B cell (primary cell): ENCODE data around the gene GCNT2.

Experiments
- EZH2 ChIP-seq: IDR thresholded peaks from 2 replicates; pipeline ENCODE4 v1.6.1; 2012; ENCODE audit warnings: borderline replicate concordance, low read depth, mild to moderate bottlenecking, moderate library complexity, low read length; ENCODE audit not compliant: insufficient read depth, poor library complexity, severe bottlenecking
- TF ChIP-seq, protein P1 (sequence below): fragments of 200-600 bp; IDR thresholded peaks from one replicate; pipeline ENCODE4 v1.8.0; 2022; ENCODE audit warnings: antibody characterized with exemption, mild to moderate bottlenecking

- TF ChIP-seq, protein P1, sequence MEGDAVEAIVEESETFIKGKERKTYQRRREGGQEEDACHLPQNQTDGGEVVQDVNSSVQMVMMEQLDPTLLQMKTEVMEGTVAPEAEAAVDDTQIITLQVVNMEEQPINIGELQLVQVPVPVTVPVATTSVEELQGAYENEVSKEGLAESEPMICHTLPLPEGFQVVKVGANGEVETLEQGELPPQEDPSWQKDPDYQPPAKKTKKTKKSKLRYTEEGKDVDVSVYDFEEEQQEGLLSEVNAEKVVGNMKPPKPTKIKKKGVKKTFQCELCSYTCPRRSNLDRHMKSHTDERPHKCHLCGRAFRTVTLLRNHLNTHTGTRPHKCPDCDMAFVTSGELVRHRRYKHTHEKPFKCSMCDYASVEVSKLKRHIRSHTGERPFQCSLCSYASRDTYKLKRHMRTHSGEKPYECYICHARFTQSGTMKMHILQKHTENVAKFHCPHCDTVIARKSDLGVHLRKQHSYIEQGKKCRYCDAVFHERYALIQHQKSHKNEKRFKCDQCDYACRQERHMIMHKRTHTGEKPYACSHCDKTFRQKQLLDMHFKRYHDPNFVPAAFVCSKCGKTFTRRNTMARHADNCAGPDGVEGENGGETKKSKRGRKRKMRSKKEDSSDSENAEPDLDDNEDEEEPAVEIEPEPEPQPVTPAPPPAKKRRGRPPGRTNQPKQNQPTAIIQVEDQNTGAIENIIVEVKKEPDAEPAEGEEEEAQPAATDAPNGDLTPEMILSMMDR: no peak
- no peak for TF ChIP-seq EZH2
Observed at GRCh38 chr6:10586302-10586701, 65.2 kb downstream of the GCNT2 start.
